Kidney (tissue), 14 donors: Measurements from ENCODE around the gene MEGF9. TPM values are rescaled to one million over a fixed set of nuclear protein-coding genes. Genes with fewer than 3 reads are reported as not detected.
A peak's percentile ranks its signal among the peaks of the same experiment; 100 is the strongest.
"Not testable (repeated sequence)": the region's sequence is repeated elsewhere in the genome, so short reads cannot be mapped to it uniquely, and the experiment has no call there.

Experiments used
- DNase-seq, 5 donors: peaks; one replicate each; pipeline ENCODE4 v3.0.0-alpha.2; 2013 to 2020
- FAIRE-seq: peaks from 2 replicates; lab custom pipeline; 2012; peaks lifted over from hg19 to GRCh38; lab: Jason Lieb, UNC
- H3K27ac ChIP-seq, 2 donors: one replicate each; pipeline ENCODE4 v1.7.0; 2013; ENCODE audit warnings: low read depth in 2 of 2, low read length in 2 of 2, inconsistent platforms in 1 of 2
- H3K27me3 ChIP-seq: one replicate; pipeline ENCODE4 v1.7.1; 2013; ENCODE audit warnings: low read length, inconsistent platforms; ENCODE audit not compliant: control insufficient read depth, insufficient read depth
- H3K36me3 ChIP-seq, 3 donors: one replicate each; pipeline versions ENCODE4 v1.7.0 to v1.7.1; 2013; ENCODE audit warnings: low read length in 3 of 3, control low read depth in 1 of 3, inconsistent platforms in 1 of 3; ENCODE audit not compliant: insufficient read depth in 3 of 3, control insufficient read depth in 2 of 3
- H3K4me1 ChIP-seq, 3 donors: one replicate each; pipeline versions ENCODE4 v1.7.0 to v1.7.1; 2013; ENCODE audit warnings: low read length in 3 of 3, inconsistent platforms in 1 of 3, low read depth in 1 of 3; ENCODE audit not compliant: control insufficient read depth in 2 of 3, insufficient read depth in 2 of 3
- H3K4me3 ChIP-seq, 3 donors: one replicate each; pipeline versions ENCODE4 v1.7.0 to v1.8.1; 2013; ENCODE audit warnings: low read length in 3 of 3, control low read depth in 1 of 3, inconsistent platforms in 1 of 3
- H3K9ac ChIP-seq, 3 donors: one replicate each; pipeline versions ENCODE4 v1.7.0 to v1.7.1; 2013; ENCODE audit warnings: low read length in 3 of 3, control low read depth in 1 of 3, inconsistent platforms in 1 of 3
- H3K9me3 ChIP-seq, 3 donors: one replicate each; pipeline versions ENCODE4 v1.7.0 to v1.7.1; 2013; ENCODE audit warnings: low read length in 3 of 3, control low read depth in 1 of 3, inconsistent platforms in 1 of 3; ENCODE audit not compliant: control insufficient read depth in 2 of 3, insufficient read depth in 1 of 3
- intact Hi-C: fragments of 100-400 bp; cut with DNase I; formaldehyde crosslinking; loops from one replicate; pipeline ENCODE4 v1.11.1; 2022
- polyA plus RNA-seq: library from polyadenylated mRNA; stranded (reverse); fragments of 350-450 nt; fragmentation: Illumina TruSeq; extraction: RNeasy Lipid Tissue Mini Kit (QIAGEN cat#74804); gene quantifications from one replicate; pipeline ENCODE4 v1.2.3, GENCODE V29; 2014; ENCODE audit warnings: low read depth, low replicate concordance; ENCODE audit not compliant: insufficient read depth
- total RNA-seq: library from RNA; stranded (reverse); fragmentation: NEBNext Ultra II Directional; extraction: Animal tissue kit (Norgen Biotek cat#: 25700); gene quantifications from one replicate; pipeline ENCODE4 v1.2.1, GENCODE V29; 2021
- TF ChIP-seq, protein P1 (sequence below): IDR thresholded peaks from 3 replicates; pipeline ENCODE4 v1.5.1; 2012; ENCODE audit warnings: mild to moderate bottlenecking, moderate library complexity, borderline replicate concordance; ENCODE audit not compliant: insufficient read depth; ENCODE audit errors: extremely low read depth
- donor health status: control.
- donor health status: control.
- donor health status: control.
- donor health status: control.
- donor health status: control.
- donor health status: DM: yes; HTN: yes; CAD: no.
- donor health status: Normal renal cell carcinoma (clear cell type).

The MEGF9 gene
- total and polyA plus RNA-seq, 2 donors from 2014 or later = 12.4 to 20.4 TPM

DNA sequence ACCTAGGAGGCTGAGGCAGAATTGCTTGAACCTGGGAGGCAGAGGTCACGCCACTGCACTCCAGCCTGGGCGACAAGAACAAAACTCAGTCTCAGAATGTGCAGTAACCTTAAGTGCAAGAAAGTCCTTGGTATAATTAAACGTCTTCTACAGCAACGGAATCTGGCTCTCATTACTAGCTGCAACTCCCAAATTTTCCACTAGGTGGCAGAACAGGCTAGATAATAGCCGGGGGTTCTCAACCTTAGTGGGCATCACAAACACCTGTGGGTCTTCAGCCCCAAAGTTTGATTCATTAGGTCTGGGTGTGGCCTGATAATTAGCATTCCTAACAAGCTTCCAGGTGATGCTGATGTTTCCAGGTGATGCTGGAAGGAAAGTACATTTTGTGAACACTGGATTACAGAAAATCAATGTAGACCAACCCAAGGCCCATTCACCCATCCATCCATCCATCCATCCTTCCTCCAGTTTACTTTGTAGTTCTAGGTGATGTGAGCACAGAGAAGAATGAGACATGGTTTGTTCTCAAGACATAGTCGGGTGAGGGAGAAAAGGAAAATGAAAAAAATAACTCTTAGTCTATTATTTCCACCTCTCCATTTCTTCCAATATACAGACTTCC, 41.7 kb upstream of the MEGF9 start:
- Histone ChIP-seq H3K27me3 (no peaks in the 10 kb centered on the region), H3K36me3 (peaks cover 0 to 5% (median 0%) of the 10 kb centered on the region in 3 donors), H3K4me3 (no peak overlapping the region), H3K4me1 (peaks cover 0 to 4% (median 0%) of the 10 kb centered on the region in 3 donors), H3K9me3 (no peaks in the 10 kb centered on the region), H3K27ac (no peak overlapping the region), H3K9ac (no peak overlapping the region)
- FAIRE-seq (no peak), DNase-seq (peak in 4 of 5 donors; percentile 50 to 78 (median 66))
- intact Hi-C loops = no loop called here
- TF ChIP-seq, protein P1, sequence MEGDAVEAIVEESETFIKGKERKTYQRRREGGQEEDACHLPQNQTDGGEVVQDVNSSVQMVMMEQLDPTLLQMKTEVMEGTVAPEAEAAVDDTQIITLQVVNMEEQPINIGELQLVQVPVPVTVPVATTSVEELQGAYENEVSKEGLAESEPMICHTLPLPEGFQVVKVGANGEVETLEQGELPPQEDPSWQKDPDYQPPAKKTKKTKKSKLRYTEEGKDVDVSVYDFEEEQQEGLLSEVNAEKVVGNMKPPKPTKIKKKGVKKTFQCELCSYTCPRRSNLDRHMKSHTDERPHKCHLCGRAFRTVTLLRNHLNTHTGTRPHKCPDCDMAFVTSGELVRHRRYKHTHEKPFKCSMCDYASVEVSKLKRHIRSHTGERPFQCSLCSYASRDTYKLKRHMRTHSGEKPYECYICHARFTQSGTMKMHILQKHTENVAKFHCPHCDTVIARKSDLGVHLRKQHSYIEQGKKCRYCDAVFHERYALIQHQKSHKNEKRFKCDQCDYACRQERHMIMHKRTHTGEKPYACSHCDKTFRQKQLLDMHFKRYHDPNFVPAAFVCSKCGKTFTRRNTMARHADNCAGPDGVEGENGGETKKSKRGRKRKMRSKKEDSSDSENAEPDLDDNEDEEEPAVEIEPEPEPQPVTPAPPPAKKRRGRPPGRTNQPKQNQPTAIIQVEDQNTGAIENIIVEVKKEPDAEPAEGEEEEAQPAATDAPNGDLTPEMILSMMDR = peak; percentile 88

DNA sequence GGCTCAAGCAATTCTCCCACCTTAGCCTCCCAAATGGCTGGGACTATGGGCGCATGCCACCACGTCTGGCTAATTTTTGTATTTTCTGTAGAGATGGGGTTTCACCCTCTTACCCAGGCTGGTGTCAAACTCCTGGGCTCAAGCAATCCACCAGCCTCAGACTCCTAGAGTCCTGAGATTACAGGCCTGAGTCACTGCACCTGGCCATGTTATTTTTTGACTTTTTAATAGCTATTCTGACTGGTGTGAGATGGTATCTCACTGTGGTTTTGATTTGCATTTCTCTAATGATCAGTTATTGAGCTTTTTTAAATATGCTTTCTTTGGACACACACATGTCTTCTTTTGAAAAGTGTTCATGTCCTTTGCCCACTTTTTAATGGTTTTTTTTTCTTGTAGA, 40.8 kb upstream of the MEGF9 start:
- no peak overlapping the region for H3K9ac ChIP-seq
- FAIRE-seq (no peak), DNase-seq (no peak)
- H3K27me3 ChIP-seq = no peaks in the 10 kb centered on the region
- H3K4me1 ChIP-seq = peaks cover 0 to 4% (median 0%) of the 10 kb centered on the region in 3 donors
- peaks cover 0 to 5% (median 0%) of the 10 kb centered on the region in 3 donors for H3K36me3 ChIP-seq
- intact Hi-C loops = no loop called here
- TF ChIP-seq, protein P1 = no peak
- no peaks in the 10 kb centered on the region for H3K9me3 ChIP-seq
- H3K4me3 ChIP-seq = no peak overlapping the region
- no peak overlapping the region for H3K27ac ChIP-seq

DNA sequence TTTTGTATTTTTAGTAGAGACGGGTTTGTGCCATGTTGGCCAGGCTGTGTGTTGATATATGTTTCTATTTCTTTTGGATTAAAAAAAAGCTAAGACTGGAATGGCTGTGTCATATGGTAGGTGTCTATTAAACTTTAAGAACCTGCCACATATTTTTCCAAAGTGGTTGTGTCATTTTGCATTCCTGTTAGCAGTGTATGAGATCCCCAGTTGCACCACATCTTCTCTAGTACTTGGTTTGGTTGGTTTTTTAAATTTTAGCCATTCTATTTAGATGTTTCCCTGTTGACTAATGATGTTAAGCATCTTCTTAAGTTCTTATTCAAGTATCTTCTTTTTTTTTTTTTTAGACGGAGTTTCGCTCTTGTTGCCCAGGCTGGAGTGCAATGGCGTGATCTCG, 36.2 kb upstream of the MEGF9 start:
- intact Hi-C loops = no loop called here
- Histone ChIP-seq H3K27me3 (no peaks in the 10 kb centered on the region), H3K27ac (no peak overlapping the region), H3K4me1 (no peaks in the 10 kb centered on the region), H3K9ac (no peak overlapping the region), H3K4me3 (no peak overlapping the region), H3K36me3 (no peaks in the 10 kb centered on the region), H3K9me3 (no peaks in the 10 kb centered on the region)
- no peak for FAIRE-seq
- TF ChIP-seq, protein P1 = no peak
- no peak for DNase-seq

DNA sequence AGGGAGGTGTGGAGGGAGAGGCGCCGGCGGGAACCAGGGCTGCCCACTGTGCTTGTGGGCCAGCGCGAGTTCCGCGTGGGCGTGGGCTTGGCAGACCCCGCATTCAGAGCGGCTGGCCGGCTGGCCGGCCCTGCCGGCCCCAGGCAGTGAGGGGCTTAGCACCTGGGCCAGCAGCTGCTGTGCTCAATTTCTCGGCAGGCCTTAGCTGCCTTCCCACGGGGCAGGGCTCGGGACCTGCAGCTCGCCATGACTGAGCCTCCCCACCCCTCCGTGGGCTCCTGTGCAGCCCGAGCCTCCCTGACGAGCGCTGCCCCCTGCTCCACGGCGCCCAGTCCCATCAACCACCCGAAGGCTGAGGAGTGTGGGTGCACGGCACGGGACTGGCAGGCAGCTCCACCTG, 32.1 kb upstream of the MEGF9 start:
- H3K36me3 ChIP-seq, H3K9me3 ChIP-seq, DNase-seq, H3K9ac ChIP-seq, FAIRE-seq, H3K27me3 ChIP-seq, H3K4me1 ChIP-seq, H3K4me3 ChIP-seq, intact Hi-C loops, H3K27ac ChIP-seq: not testable (repeated sequence)
